ENCODE measurements around the gene FCMR. TPM values are rescaled to one million over a fixed set of nuclear protein-coding genes. Genes with fewer than 3 reads are reported as not detected.
"Not testable (repeated sequence)": the region's sequence is repeated elsewhere in the genome, so short reads cannot be mapped to it uniquely, and the experiment has no call there.

The FCMR gene
- total RNA-seq, 1 donor from 2014 or later = 24.5 TPM

- intact Hi-C loops (cut with micrococcal nuclease) = loop anchor here (10.0 kb wide), 1 partner anchor 450 kb away; the partner anchor contains the start of gene IKBKE
- no peak overlapping the region for H3K27ac Mint-ChIP-seq
- peaks cover 13% of the 10 kb centered on the region for H3K4me1 Mint-ChIP-seq (ENCODE audit: low read depth)
- no peak overlapping the region for H3K4me3 Mint-ChIP-seq
- no peaks in the 10 kb centered on the region for H3K9me3 Mint-ChIP-seq
- H3K27me3 Mint-ChIP-seq (ENCODE audit: insufficient read depth) = no peaks in the 10 kb centered on the region
- peak; percentile 36 for DNase-seq (ENCODE audit: low spot score)
- peaks cover 7% of the 10 kb centered on the region for H3K36me3 Mint-ChIP-seq (ENCODE audit: low read depth)
Measured at GRCh38 chr1:206925106-206925736, 3.5 kb upstream of the FCMR start.

GRCh38 chr1:206924592-206925105, 2.9 kb upstream of the FCMR start:
- Mint-ChIP-seq H3K4me3 (no peak overlapping the region), H3K27me3 (ENCODE audit: insufficient read depth) (no peaks in the 10 kb centered on the region), H3K27ac (no peak overlapping the region), H3K9me3 (no peaks in the 10 kb centered on the region), H3K36me3 (ENCODE audit: low read depth) (peaks cover 10% of the 10 kb centered on the region), H3K4me1 (ENCODE audit: low read depth) (peaks cover 8% of the 10 kb centered on the region)
- no peak for DNase-seq (ENCODE audit: low spot score)
- intact Hi-C loops (cut with micrococcal nuclease) = loop anchor here (5.0 to 10.0 kb wide), 4 partner anchors 398 to 578 kb away; partner anchors contain the start of genes CD55 and IKBKE

- intact Hi-C loops (cut with micrococcal nuclease) = loop anchor here (2.0 to 10.0 kb wide), 6 partner anchors 19 to 578 kb away; partner anchors contain the start of genes CD55, DYRK3 and IKBKE
- not testable (repeated sequence) for H3K9me3 Mint-ChIP-seq; H3K4me3 Mint-ChIP-seq; H3K27me3 Mint-ChIP-seq (ENCODE audit: insufficient read depth); H3K27ac Mint-ChIP-seq; DNase-seq (ENCODE audit: low spot score); H3K4me1 Mint-ChIP-seq (ENCODE audit: low read depth)
- peaks cover 10% of the 10 kb centered on the region for H3K36me3 Mint-ChIP-seq (ENCODE audit: low read depth)
Measured at GRCh38 chr1:206923961-206924557, 2.3 kb upstream of the FCMR start.

- Mint-ChIP-seq H3K36me3 (ENCODE audit: low read depth) (peaks cover 11% of the 10 kb centered on the region), H3K9me3 (no peaks in the 10 kb centered on the region), H3K27ac (no peak overlapping the region), H3K4me1 (ENCODE audit: low read depth) (peaks cover 8% of the 10 kb centered on the region), H3K4me3 (no peak overlapping the region), H3K27me3 (ENCODE audit: insufficient read depth) (no peaks in the 10 kb centered on the region)
- peak; percentile 59 for DNase-seq (ENCODE audit: low spot score)
- intact Hi-C loops (cut with micrococcal nuclease) = loop anchor here (2.0 to 10.0 kb wide), 6 partner anchors 18 to 579 kb away; partner anchors contain the start of genes CD55, DYRK3 and IKBKE
Measured at GRCh38 chr1:206923009-206923960, 1.5 kb upstream of the FCMR start.

GRCh38 chr1:206922524-206922923, 783 bp upstream of the FCMR start:
- H3K27ac Mint-ChIP-seq = no peak overlapping the region
- DNase-seq (ENCODE audit: low spot score) = no peak
- H3K9me3 Mint-ChIP-seq = no peaks in the 10 kb centered on the region
- no peak overlapping the region for H3K4me3 Mint-ChIP-seq
- H3K36me3 Mint-ChIP-seq (ENCODE audit: low read depth) = peaks cover 17% of the 10 kb centered on the region
- intact Hi-C loops (cut with micrococcal nuclease) = loop anchor here (2.0 to 10.0 kb wide), 6 partner anchors 18 to 580 kb away; partner anchors contain the start of genes CD55, DYRK3 and IKBKE
- H3K4me1 Mint-ChIP-seq (ENCODE audit: low read depth) = peaks cover 14% of the 10 kb centered on the region
- no peaks in the 10 kb centered on the region for H3K27me3 Mint-ChIP-seq (ENCODE audit: insufficient read depth)

GRCh38 chr1:206918076-206918475, 3.7 kb downstream of the FCMR start:
- peaks cover 53% of the 10 kb centered on the region for H3K36me3 Mint-ChIP-seq (ENCODE audit: low read depth)
- H3K4me1 Mint-ChIP-seq (ENCODE audit: low read depth) = peaks cover 41% of the 10 kb centered on the region
- intact Hi-C loops (cut with micrococcal nuclease) = no loop called here

GRCh38 chr1:206916000-206916709, 5.6 kb downstream of the FCMR start:
- no peak overlapping the region for H3K27ac Mint-ChIP-seq

More at GRCh38 chr1:206918076-206918475, 3.7 kb downstream of the FCMR start:
- Mint-ChIP-seq H3K27ac (no peak overlapping the region), H3K4me3 (peak overlapping the region; percentile 2), H3K27me3 (ENCODE audit: insufficient read depth) (no peaks in the 10 kb centered on the region), H3K9me3 (no peaks in the 10 kb centered on the region)
- DNase-seq (ENCODE audit: low spot score) = no peak

GRCh38 chr1:206915030-206915735, 6.6 kb downstream of the FCMR start:
- Mint-ChIP-seq H3K9me3 (no peaks in the 10 kb centered on the region), H3K4me3 (no peak overlapping the region), H3K4me1 (ENCODE audit: low read depth) (peaks cover 62% of the 10 kb centered on the region), H3K36me3 (ENCODE audit: low read depth) (peaks cover 63% of the 10 kb centered on the region), H3K27me3 (ENCODE audit: insufficient read depth) (peaks cover 3% of the 10 kb centered on the region), H3K27ac (no peak overlapping the region)
- no peak for DNase-seq (ENCODE audit: low spot score)
- intact Hi-C loops (cut with micrococcal nuclease) = no loop called here

More at GRCh38 chr1:206916000-206916709, 5.6 kb downstream of the FCMR start:
- Mint-ChIP-seq H3K4me1 (ENCODE audit: low read depth) (peaks cover 55% of the 10 kb centered on the region), H3K4me3 (no peak overlapping the region), H3K9me3 (no peaks in the 10 kb centered on the region), H3K36me3 (ENCODE audit: low read depth) (peaks cover 64% of the 10 kb centered on the region), H3K27me3 (ENCODE audit: insufficient read depth) (no peaks in the 10 kb centered on the region)
- intact Hi-C loops (cut with micrococcal nuclease) = no loop called here
- no peak for DNase-seq (ENCODE audit: low spot score)

- Mint-ChIP-seq H3K27ac (peak overlapping the region; percentile 25), H3K27me3 (ENCODE audit: insufficient read depth) (peaks cover 3% of the 10 kb centered on the region), H3K4me1 (ENCODE audit: low read depth) (peaks cover 64% of the 10 kb centered on the region), H3K36me3 (ENCODE audit: low read depth) (peaks cover 60% of the 10 kb centered on the region), H3K9me3 (no peaks in the 10 kb centered on the region), H3K4me3 (no peak overlapping the region)
- intact Hi-C loops (cut with micrococcal nuclease) = loop anchor here (5.0 kb wide), 1 partner anchor 583 kb away; the partner anchor contains the start of gene CR1
- no peak for DNase-seq (ENCODE audit: low spot score)
Measured at GRCh38 chr1:206913766-206914537, 7.8 kb downstream of the FCMR start.

GRCh38 chr1:206912445-206913095, 9.2 kb downstream of the FCMR start:
- DNase-seq (ENCODE audit: low spot score) = peak; percentile 49
- H3K4me1 Mint-ChIP-seq (ENCODE audit: low read depth) = peaks cover 68% of the 10 kb centered on the region
- H3K27me3 Mint-ChIP-seq (ENCODE audit: insufficient read depth) = peaks cover 3% of the 10 kb centered on the region
- no peak overlapping the region for H3K4me3 Mint-ChIP-seq
- H3K9me3 Mint-ChIP-seq = no peaks in the 10 kb centered on the region
- H3K36me3 Mint-ChIP-seq (ENCODE audit: low read depth) = peaks cover 62% of the 10 kb centered on the region
- intact Hi-C loops (cut with micrococcal nuclease) = loop anchor here (1.0 to 5.0 kb wide), 10 partner anchors 8 to 585 kb away; partner anchors contain the start of genes CR1 and IL20
- no peak overlapping the region for H3K27ac Mint-ChIP-seq

Data from activated T-helper 1 cell treated with anti-CD3 and anti-CD28 coated beads, Interleukin-12 subunit alpha, Interleukin-12 subunit beta, Interleukin-2, Interleukin-4 antibody, amounts not matched to agents 30 ng/mL and 10 ng/mL and 1 ng/mL, durations not matched to agents 14 hours and 24 hours and 36 hours (primary cell).